Smooth muscle cell (in vitro differentiated cells): Measurements from ENCODE around the gene ARRDC3. TPM values are rescaled to one million over a fixed set of nuclear protein-coding genes. Genes with fewer than 3 reads are reported as not detected.
A peak's percentile ranks its signal among the peaks of the same experiment; 100 is the strongest.

ENCODE experiments used
- DNase-seq: peaks from one replicate; lab custom pipeline; 2025; ENCODE audit not compliant: unreplicated experiment; lab: John Stamatoyannopoulos, UW
- H2AFZ ChIP-seq: fragments of 200-600 bp; sonication (generic); 2 replicates; pipeline ENCODE4 v1.6.0; 2016; ENCODE audit warnings: antibody characterized with exemption, low read depth, mild to moderate bottlenecking
- H3F3A ChIP-seq: fragments of 200-600 bp; sonication (generic); 2 replicates; pipeline ENCODE4 v1.6.0; 2017; ENCODE audit warnings: antibody characterized with exemption, low read depth
- H3K27ac ChIP-seq: fragments of 200-600 bp; sonication (generic); 2 replicates; pipeline ENCODE4 v1.5.1; 2016; ENCODE audit warnings: low read depth, mild to moderate bottlenecking
- H3K27me3 ChIP-seq: fragments of 200-600 bp; sonication (generic); 2 replicates; pipeline ENCODE4 v1.6.1; 2016; ENCODE audit warnings: low read depth, mild to moderate bottlenecking
- H3K36me3 ChIP-seq: fragments of 200-600 bp; sonication (generic); 2 replicates; pipeline ENCODE4 v1.5.1; 2016; ENCODE audit warnings: low read depth
- H3K4me1 ChIP-seq: fragments of 200-600 bp; sonication (generic); 2 replicates; pipeline ENCODE4 v1.5.1; 2016; ENCODE audit warnings: low read depth
- H3K4me2 ChIP-seq: fragments of 200-600 bp; sonication (generic); 2 replicates; pipeline ENCODE4 v1.6.0; 2016; ENCODE audit warnings: mild to moderate bottlenecking
- H3K4me3 ChIP-seq: fragments of 200-600 bp; sonication (generic); 2 replicates; pipeline ENCODE4 v1.5.1; 2016; ENCODE audit warnings: mild to moderate bottlenecking
- H3K79me2 ChIP-seq: fragments of 200-600 bp; sonication (generic); 2 replicates; pipeline ENCODE4 v1.6.0; 2016; ENCODE audit warnings: low read depth, mild to moderate bottlenecking
- H3K9ac ChIP-seq: fragments of 200-600 bp; sonication (generic); 2 replicates; pipeline ENCODE4 v1.6.0; 2016; ENCODE audit warnings: low read depth
- H3K9me3 ChIP-seq: fragments of 200-600 bp; sonication (generic); replicated peaks from 2 replicates; pipeline ENCODE4 v1.5.1; 2016; ENCODE audit warnings: low read depth
- H4K20me1 ChIP-seq: fragments of 200-600 bp; sonication (generic); 2 replicates; pipeline ENCODE4 v1.6.0; 2016; ENCODE audit warnings: low read depth
- CTCF ChIP-seq: fragments of 200-600 bp; sonication (generic); IDR thresholded peaks from 2 replicates; pipeline ENCODE4 v1.5.1; 2017; ENCODE audit warnings: borderline replicate concordance, mild to moderate bottlenecking, antibody characterized with exemption; ENCODE audit not compliant: insufficient read depth, poor library complexity, severe bottlenecking
- WGBS: methylation state at CpG from one replicate; pipeline ENCODE4 v1.1.7; 2016; ENCODE audit warnings: low lambda C conversion rate; 5-methylcytosine and 5-hydroxymethylcytosine counted together
- polyA plus RNA-seq: library from polyadenylated mRNA; unstranded; fragments of >200 nt; fragmentation: Nextera tagmentation; extraction: Ambion mirVana; gene quantifications from 2 replicates; pipeline ENCODE4 v1.2.1, GENCODE V29; 2016
- total RNA-seq: library from RNA; depleted of rRNA; stranded (reverse); fragments of >200 nt; gene quantifications from 2 replicates; pipeline ENCODE4 v1.2.3, GENCODE V29; 2014

The ARRDC3 gene
- total and polyA plus RNA-seq, 2 experiments from 2014 or later = 27.1 to 95.0 TPM

- Histone ChIP-seq H3K9ac (no peak overlapping the region), H3K27ac (peak overlapping the region; percentile 93), H3K79me2 (peaks cover 82% of the 10 kb centered on the region), H3K27me3 (no peaks in the 10 kb centered on the region), H3K9me3 (no peaks in the 10 kb centered on the region), H3K4me2 (peak overlapping the region; percentile 95), H3K4me1 (peaks cover 21% of the 10 kb centered on the region), H2AFZ (no peak overlapping the region), H3F3A (peaks cover 37% of the 10 kb centered on the region), H3K36me3 (peaks cover 26% of the 10 kb centered on the region), H3K4me3 (peak overlapping the region; percentile 83), H4K20me1 (peaks cover 70% of the 10 kb centered on the region)
- no peak for TF ChIP-seq CTCF
- WGBS = 56% methylated on average over 5 of the region's 5 CpGs
- no peak for DNase-seq
Observed at GRCh38 chr5:91378752-91379211, 4.3 kb downstream of the ARRDC3 start.

- H3K27ac ChIP-seq = peak overlapping the region; percentile 93
- no peak overlapping the region for H3K4me3 ChIP-seq
- WGBS = 90% methylated on average over 6 of the region's 6 CpGs
- H3K36me3 ChIP-seq = peaks cover 59% of the 10 kb centered on the region
- TF ChIP-seq CTCF = no peak
- H3K9ac ChIP-seq = no peak overlapping the region
- H3K4me1 ChIP-seq = peaks cover 21% of the 10 kb centered on the region
- H3K9me3 ChIP-seq = no peaks in the 10 kb centered on the region
- peaks cover 60% of the 10 kb centered on the region for H3F3A ChIP-seq
- no peak overlapping the region for H2AFZ ChIP-seq
- peaks cover 91% of the 10 kb centered on the region for H4K20me1 ChIP-seq
- H3K4me2 ChIP-seq = no peak overlapping the region
- H3K27me3 ChIP-seq = no peaks in the 10 kb centered on the region
- DNase-seq = no peak
- H3K79me2 ChIP-seq = peaks cover 72% of the 10 kb centered on the region
Observed at GRCh38 chr5:91374893-91375520, 8.1 kb downstream of the ARRDC3 start.

GRCh38 chr5:91373600-91373999, 9.5 kb downstream of the ARRDC3 start:
- Histone ChIP-seq H3K4me3 (no peak overlapping the region), H3K4me1 (peaks cover 13% of the 10 kb centered on the region), H3K9ac (no peak overlapping the region), H3K4me2 (no peak overlapping the region), H3K79me2 (peaks cover 58% of the 10 kb centered on the region), H3K9me3 (no peaks in the 10 kb centered on the region), H3K36me3 (peaks cover 73% of the 10 kb centered on the region), H3F3A (peaks cover 71% of the 10 kb centered on the region), H2AFZ (no peak overlapping the region), H3K27ac (peak overlapping the region; percentile 93), H3K27me3 (no peaks in the 10 kb centered on the region), H4K20me1 (peaks cover 100% of the 10 kb centered on the region)
- no peak for DNase-seq
- 97% methylated on average over 5 of the region's 5 CpGs for WGBS
- TF ChIP-seq CTCF = no peak

- H3K9me3 ChIP-seq = no peaks in the 10 kb centered on the region
- no peak overlapping the region for H3K4me3 ChIP-seq
- H3K27ac ChIP-seq = peak overlapping the region; percentile 93
- peaks cover 100% of the 10 kb centered on the region for H4K20me1 ChIP-seq
- TF ChIP-seq CTCF = no peak
- no peaks in the 10 kb centered on the region for H3K27me3 ChIP-seq
- H3K79me2 ChIP-seq = peaks cover 52% of the 10 kb centered on the region
- WGBS = 75% methylated on average over 1 of the region's 1 CpG
- DNase-seq = no peak
- peaks cover 73% of the 10 kb centered on the region for H3F3A ChIP-seq
- no peak overlapping the region for H2AFZ ChIP-seq
- H3K9ac ChIP-seq = no peak overlapping the region
- peaks cover 7% of the 10 kb centered on the region for H3K4me1 ChIP-seq
- peaks cover 75% of the 10 kb centered on the region for H3K36me3 ChIP-seq
- H3K4me2 ChIP-seq = no peak overlapping the region
Observed at GRCh38 chr5:91373006-91373405, 10.1 kb downstream of the ARRDC3 start.
